ENCODE results near the gene MPIG6B.

GRCh38 chr6:31705931-31706330, 17.2 kb upstream of the MPIG6B start:
- TF ChIP-seq CTCF (IDR thresholded peaks at IDR 0.05) (no peak), POLR2A (IDR thresholded peaks at IDR 0.05) (no peak)
